HG03469 (cell line): ENCODE data around the gene SAMD9L.

Experiments
- ATAC-seq: cut with Tn5 transposase; IDR thresholded peaks from one replicate; pipeline ENCODE4 v1.9.1; 2021; ENCODE audit warnings: mild to moderate bottlenecking, moderate library complexity, moderate number of reproducible peaks; ENCODE audit not compliant: unreplicated experiment

The SAMD9L gene

DNA sequence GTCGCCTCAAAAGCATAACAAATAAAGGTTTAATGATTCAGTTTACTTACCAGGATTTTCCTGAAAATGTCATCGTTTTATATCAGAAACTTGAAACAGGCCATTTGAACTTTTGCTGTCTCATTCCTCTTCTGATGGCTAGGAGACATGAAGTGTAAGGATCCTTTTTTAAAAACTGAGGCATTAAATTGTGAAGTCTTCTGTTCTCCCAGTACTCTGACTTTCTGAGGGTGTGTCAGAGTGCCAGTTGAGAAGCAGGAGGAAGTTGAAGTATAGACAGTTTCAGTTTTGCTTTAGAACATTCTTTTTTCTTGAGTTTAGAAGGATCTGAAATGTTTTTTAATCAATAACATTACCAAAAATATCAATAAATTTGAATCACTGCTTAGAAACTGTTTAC lies at the start of gene SAMD9L:
TSS of gene SAMD9L (minus strand) at position 242 of the 400 bp plus-strand sequence. CDS start 12,414 bp downstream, outside the sequence.
- ATAC-seq, result peak; percentile 61

DNA sequence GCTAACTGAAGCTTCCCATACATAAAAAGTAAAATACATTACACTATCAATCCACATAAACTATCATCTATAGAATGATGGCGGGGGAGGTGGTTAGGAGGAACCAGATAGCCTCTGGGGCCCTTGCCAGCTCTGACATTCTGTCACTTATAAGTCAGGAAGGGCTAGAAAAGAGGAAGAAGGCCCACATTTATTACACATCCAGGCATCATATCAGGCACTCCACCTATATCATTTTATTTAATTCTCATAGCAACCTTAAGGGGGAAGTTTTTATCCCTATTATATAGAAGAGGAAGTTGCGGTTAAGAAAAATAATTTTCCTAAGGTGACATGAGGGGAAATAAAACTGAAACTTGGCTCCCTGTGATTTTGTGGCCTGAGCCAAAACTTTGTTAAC lies 48.2 kb upstream of the SAMD9L start:
- ATAC-seq, result no peak

- no peak for ATAC-seq
Observed at GRCh38 chr7:93194386-93194785, 46.2 kb upstream of the SAMD9L start.

DNA sequence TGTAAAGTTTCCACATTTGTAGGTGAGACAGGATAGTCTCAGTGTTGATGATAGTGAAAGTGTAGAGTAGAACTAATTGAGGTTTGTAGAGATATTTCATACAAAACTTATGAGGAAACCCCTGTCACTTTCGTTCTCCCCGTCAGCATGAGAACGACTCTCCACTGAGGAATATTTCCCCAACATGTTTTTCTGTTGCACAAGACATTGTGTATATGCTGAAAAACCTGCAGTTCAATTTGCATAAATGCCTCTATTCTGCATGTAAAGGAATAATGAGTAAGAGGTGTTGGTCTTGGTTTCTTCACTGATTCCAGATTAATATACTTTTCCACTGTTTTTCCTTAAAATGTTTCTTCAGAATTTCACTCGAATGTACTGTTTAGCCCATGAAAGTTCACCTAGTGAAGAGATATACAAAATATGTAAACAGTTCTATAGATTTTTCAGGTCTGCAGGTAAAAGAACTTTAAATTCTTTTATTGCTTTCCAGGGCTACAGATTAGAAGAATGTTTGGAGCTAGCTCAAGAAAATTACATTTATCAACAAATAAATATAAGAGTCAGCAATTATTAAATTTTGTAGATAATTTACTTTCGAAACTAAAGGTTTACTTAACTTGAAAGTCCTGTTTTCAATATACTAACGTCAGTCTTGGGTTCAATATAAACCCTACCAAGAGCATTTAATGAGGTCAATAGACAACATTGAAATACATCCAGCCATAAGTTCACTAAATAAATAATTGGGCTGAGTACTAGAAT lies 40.9 kb upstream of the SAMD9L start:
- ATAC-seq, result no peak

- no peak for ATAC-seq
Observed at GRCh38 chr7:93185303-93186027, 37.3 kb upstream of the SAMD9L start.

GRCh38 chr7:93179173-93179572 lies 31.0 kb upstream of the SAMD9L start:
- no peak for ATAC-seq

- no peak for ATAC-seq
Observed at GRCh38 chr7:93178213-93178612, 30.0 kb upstream of the SAMD9L start.

- no peak for ATAC-seq
Observed at GRCh38 chr7:93176992-93177580, 28.9 kb upstream of the SAMD9L start.

DNA sequence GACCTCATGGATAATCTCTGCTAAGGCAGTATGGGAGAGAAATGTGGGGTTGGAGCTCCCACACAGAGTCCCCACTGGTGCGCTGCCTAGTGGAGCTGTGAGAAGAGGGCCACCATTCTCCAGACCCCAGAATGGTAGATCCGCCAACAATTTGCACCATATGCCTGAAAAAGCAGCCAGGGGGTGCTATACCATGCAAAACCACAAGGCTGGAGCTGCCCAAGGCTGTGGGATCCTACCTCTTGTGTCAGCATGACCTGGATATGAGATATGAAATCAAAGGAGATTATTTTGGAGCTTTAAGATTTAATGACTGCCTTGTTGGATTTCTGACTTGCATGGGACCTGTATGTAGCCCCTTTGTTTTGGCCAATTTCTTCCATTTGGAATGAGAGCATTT lies 27.0 kb upstream of the SAMD9L start:
- ATAC-seq, result no peak

- ATAC-seq, result no peak
Observed at GRCh38 chr7:93172683-93173082, 24.5 kb upstream of the SAMD9L start.

DNA sequence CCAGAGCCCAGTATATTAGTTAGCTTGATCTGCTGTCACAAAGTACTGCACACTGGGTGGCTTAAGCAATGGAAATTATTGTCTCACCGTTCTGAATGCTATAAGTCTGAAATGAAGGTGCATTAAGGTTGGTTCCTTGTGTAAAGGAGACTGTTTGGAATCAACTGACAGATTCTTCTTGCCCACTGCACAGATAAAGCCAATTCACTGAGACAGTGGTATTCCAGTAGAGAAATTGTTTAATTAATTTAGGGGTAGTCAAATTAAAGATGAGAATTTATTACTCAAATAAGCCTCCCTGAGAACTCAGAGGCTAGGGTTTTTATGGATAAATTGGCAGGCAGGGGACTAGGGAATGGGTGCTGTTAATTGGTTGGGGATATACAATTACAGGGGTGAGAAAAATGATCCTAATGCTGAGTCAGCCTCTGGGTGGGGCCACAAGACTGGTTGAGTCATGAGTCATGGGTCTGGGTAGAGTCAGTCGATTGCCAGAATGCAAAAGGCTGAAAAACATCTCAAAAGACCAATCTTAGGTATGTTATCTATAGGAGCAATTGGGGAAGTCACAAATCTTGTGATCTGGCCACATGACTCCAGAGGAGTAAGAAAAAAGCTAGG lies 23.5 kb upstream of the SAMD9L start:
- no peak for ATAC-seq

- ATAC-seq, result peak; percentile 99
Observed at GRCh38 chr7:93165447-93165846, 17.3 kb upstream of the SAMD9L start.

DNA sequence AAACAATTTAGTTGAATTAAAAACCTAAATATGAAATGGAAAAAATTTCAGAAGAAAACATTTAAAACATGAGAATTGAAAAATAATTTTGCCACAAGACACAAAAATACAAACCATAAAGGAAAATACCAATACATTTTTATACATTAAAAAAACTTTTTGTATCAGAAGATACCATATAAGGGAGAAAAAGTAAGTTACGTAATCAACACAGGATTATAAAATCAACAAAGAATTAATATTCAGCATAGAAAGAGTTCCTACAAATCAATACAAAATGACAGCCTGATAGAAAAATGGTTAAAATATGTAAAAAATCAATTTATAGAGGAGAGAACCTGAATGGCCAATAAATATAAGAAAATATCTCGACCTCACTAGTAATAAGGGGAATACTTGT lies 16.6 kb upstream of the SAMD9L start:
- ATAC-seq, result no peak

- ATAC-seq, result no peak
Observed at GRCh38 chr7:93161181-93161762, 13.1 kb upstream of the SAMD9L start.

DNA sequence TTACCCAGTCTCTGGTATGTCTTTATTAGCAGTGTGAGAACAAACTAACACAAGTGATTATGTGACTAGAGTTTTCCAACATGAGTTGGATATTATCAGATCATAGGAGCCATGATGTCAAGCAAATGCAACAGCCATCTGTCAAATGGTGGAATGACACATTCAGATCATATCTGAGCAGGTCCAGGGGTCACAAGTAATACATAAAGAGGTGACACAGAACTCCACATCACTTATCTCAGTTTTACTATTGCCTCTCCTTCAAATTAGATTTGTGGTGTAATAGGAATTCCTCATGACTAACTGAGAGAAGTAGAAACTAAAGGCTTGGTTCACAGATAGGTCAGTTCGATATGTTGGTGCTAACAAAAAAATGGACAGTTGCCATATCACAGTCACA lies 12.2 kb upstream of the SAMD9L start:
- no peak for ATAC-seq

GRCh38 chr7:93159490-93159889 lies 11.3 kb upstream of the SAMD9L start:
- no peak for ATAC-seq

- no peak for ATAC-seq
Observed at GRCh38 chr7:93156884-93157283, 8.7 kb upstream of the SAMD9L start.

- no peak for ATAC-seq
Observed at GRCh38 chr7:93150200-93150835, 2.1 kb upstream of the SAMD9L start.

DNA sequence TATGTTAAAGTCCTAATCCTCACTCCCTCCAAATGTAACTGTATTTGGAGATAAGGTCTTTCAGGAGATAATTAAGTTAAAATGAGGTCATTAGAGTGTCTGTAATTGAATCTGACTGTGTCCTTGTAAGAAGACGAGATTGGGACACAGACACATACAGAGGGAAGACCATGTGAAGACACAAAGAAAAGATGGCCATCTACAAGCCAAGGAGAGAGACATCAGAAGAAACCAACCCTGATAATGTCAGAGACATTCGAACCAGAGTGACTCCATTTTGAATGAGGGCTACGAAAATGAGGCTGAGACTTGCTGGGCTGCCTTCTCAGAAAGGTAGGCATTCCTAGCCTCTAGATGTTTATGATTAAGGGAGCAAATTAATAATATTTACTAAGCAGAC lies 542 bp upstream of the SAMD9L start:
- no peak for ATAC-seq

DNA sequence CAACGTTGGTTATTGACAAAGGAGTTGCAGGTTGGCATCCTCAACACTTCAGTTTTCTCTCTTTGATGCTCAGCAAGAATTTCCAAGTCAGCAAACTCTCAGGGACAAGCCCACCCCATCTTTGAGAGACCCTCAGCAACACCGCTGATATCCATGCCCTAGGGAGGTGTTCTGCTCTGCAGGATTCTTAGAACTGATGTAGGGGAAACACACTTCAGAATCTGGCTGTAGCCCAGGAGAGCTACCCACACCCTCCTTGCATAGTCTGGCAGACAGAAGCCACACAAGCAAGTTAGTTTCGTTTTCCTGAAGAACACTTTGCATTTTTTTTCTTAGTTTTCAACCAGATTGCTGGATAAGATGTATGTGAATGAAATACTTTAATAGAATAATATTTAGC lies 822 bp downstream of the SAMD9L start:
- ATAC-seq, result peak; percentile 73
